Osteoblast (primary cell): ENCODE results near the gene NLGN4X. TPM values are rescaled to one million over a fixed set of nuclear protein-coding genes. Genes with fewer than 3 reads are reported as not detected.
"Not testable (repeated sequence)": the region's sequence is repeated elsewhere in the genome, so short reads cannot be mapped to it uniquely, and the experiment has no call there.

ENCODE experiments used
- DNase-seq: peaks from one replicate; pipeline ENCODE4 v3.0.0; 2011; ENCODE audit warnings: low spot score, mixed read lengths; ENCODE audit not compliant: insufficient read length; ENCODE audit errors: missing footprints
- H2AFZ ChIP-seq: 2 replicates; pipeline ENCODE4 v1.6.0; 2011; ENCODE audit warnings: mild to moderate bottlenecking, low read length
- H3K27ac ChIP-seq: 2 replicates; pipeline ENCODE4 v1.5.1; 2011; ENCODE audit warnings: mild to moderate bottlenecking, low read depth, low read length, moderate library complexity
- H3K27me3 ChIP-seq: 2 replicates; pipeline ENCODE4 v1.6.0; 2012; ENCODE audit warnings: mild to moderate bottlenecking, control low read depth, inconsistent platforms, low read length, moderate library complexity; ENCODE audit not compliant: insufficient read depth
- H3K36me3 ChIP-seq: 2 replicates; pipeline ENCODE4 v1.5.1; 2011; ENCODE audit warnings: mild to moderate bottlenecking, low read length, control low read depth, moderate library complexity; ENCODE audit not compliant: insufficient read depth
- H3K4me1 ChIP-seq: 2 replicates; pipeline ENCODE4 v1.5.1; 2011; ENCODE audit warnings: mild to moderate bottlenecking, low read length, control low read depth, moderate library complexity; ENCODE audit not compliant: insufficient read depth
- H3K4me2 ChIP-seq: 2 replicates; pipeline ENCODE4 v1.6.0; 2011; ENCODE audit warnings: mild to moderate bottlenecking, low read length; ENCODE audit not compliant: insufficient read depth
- H3K4me3 ChIP-seq: fragments of 200-600 bp; sonication (generic); 3 replicates; pipeline ENCODE4 v1.5.1; 2012; ENCODE audit warnings: mild to moderate bottlenecking, low read length, inconsistent platforms; ENCODE audit not compliant: insufficient read depth
- H3K79me2 ChIP-seq: 2 replicates; pipeline ENCODE4 v1.6.0; 2012; ENCODE audit warnings: mild to moderate bottlenecking, low read length, control low read depth, inconsistent platforms; ENCODE audit not compliant: insufficient read depth
- H3K9me3 ChIP-seq: 2 replicates; pipeline ENCODE4 v1.5.1; 2011; ENCODE audit warnings: low read depth, low read length, control low read depth
- H4K20me1 ChIP-seq: 2 replicates; pipeline ENCODE4 v1.6.0; 2012; ENCODE audit warnings: mild to moderate bottlenecking, low read length, control low read depth; ENCODE audit not compliant: insufficient read depth
- total RNA-seq: library from RNA; depleted of rRNA; stranded (reverse); fragments of >200 nt; gene quantifications from 2 replicates; pipeline ENCODE4 v1.2.3, GENCODE V29; 2012
- TF ChIP-seq, protein P1 (sequence below): IDR thresholded peaks from 2 replicates; pipeline ENCODE4 v1.5.1; 2011; ENCODE audit warnings: mild to moderate bottlenecking, low read depth, low read length, moderate library complexity; ENCODE audit errors: extremely low read depth

Gene NLGN4X
- total RNA-seq, 1 donor: 1.4 TPM

DNA sequence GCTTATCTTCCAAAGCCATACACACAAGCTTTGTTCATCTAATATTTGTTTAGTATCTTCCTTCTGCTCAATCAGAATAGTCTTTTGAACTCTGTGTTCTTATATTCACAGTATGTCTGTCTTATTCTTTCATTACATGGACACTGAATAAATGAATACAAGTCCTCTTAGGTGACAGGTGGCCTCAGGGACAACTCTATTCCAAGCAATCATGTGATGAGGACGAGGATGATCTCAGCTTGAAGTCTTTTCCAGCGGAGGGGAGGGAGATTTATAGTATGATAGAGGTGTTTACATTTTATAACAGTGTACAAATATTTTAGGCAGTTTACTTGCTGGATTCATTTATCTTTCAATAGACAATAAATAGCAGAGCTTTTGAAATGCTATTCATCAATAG is 300.4 kb downstream of the NLGN4X start:
- Histone ChIP-seq H3K36me3 (no peaks in the 10 kb centered on the region), H2AFZ (no peak overlapping the region), H3K79me2 (no peaks in the 10 kb centered on the region), H3K27me3 (no peaks in the 10 kb centered on the region), H4K20me1 (no peaks in the 10 kb centered on the region), H3K4me2 (no peak overlapping the region), H3K4me3 (no peak overlapping the region), H3K27ac (no peak overlapping the region), H3K9me3 (no peaks in the 10 kb centered on the region), H3K4me1 (no peaks in the 10 kb centered on the region)
- no peak for DNase-seq
- TF ChIP-seq, protein P1, sequence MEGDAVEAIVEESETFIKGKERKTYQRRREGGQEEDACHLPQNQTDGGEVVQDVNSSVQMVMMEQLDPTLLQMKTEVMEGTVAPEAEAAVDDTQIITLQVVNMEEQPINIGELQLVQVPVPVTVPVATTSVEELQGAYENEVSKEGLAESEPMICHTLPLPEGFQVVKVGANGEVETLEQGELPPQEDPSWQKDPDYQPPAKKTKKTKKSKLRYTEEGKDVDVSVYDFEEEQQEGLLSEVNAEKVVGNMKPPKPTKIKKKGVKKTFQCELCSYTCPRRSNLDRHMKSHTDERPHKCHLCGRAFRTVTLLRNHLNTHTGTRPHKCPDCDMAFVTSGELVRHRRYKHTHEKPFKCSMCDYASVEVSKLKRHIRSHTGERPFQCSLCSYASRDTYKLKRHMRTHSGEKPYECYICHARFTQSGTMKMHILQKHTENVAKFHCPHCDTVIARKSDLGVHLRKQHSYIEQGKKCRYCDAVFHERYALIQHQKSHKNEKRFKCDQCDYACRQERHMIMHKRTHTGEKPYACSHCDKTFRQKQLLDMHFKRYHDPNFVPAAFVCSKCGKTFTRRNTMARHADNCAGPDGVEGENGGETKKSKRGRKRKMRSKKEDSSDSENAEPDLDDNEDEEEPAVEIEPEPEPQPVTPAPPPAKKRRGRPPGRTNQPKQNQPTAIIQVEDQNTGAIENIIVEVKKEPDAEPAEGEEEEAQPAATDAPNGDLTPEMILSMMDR: no peak

DNA sequence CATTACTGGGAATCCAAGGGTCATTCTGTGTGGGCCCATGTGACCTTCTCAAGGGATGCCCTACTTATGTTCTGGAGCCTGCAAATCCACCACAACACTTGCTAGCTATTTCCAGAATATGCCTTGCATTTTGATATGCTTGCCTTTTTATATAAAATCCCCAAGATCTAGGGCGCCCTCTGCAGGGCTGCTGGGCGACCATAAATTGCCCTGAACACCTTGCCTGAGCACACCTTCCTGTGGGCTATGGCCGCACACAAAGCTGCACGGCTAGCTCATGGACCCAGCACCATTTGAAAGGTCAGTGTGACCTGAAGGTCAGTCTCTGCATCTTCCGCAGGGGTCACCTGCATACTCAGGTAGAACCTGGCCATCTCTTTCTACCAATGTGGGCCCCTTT is 311.7 kb downstream of the NLGN4X start:
- H3K36me3 ChIP-seq: no peaks in the 10 kb centered on the region
- TF ChIP-seq, protein P1: no peak

DNA sequence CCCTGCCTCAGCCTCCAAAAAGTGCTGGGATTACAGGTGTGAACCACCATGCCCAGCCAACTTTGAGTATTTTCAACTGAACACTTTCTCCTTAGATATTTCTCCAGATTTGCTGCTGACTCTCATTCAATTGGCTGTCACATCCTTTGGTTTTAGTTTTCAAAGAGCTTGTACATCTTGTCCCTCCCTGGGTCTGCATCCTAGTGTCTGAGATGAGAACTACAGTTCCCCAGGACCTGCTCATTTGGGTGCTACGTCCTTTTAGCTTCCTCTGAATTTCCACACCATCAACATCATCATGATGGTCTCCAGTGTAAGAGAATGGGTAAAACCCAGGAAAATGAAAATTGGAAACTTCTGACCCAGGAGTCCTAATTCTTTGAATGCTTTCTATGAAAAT is 312.9 kb downstream of the NLGN4X start:
- H3K79me2 ChIP-seq: no peaks in the 10 kb centered on the region
- DNase-seq: no peak

More for the DNA sequence above, 311.7 kb downstream of the NLGN4X start:
- no peaks in the 10 kb centered on the region for H3K4me1 ChIP-seq
- H3K27me3 ChIP-seq: no peaks in the 10 kb centered on the region
- no peak overlapping the region for H3K27ac ChIP-seq
- H2AFZ ChIP-seq: no peak overlapping the region
- H4K20me1 ChIP-seq: no peaks in the 10 kb centered on the region
- H3K79me2 ChIP-seq: no peaks in the 10 kb centered on the region
- H3K9me3 ChIP-seq: peaks cover 17% of the 10 kb centered on the region
- no peak for DNase-seq
- H3K4me2 ChIP-seq: no peak overlapping the region
- H3K4me3 ChIP-seq: no peak overlapping the region

DNA sequence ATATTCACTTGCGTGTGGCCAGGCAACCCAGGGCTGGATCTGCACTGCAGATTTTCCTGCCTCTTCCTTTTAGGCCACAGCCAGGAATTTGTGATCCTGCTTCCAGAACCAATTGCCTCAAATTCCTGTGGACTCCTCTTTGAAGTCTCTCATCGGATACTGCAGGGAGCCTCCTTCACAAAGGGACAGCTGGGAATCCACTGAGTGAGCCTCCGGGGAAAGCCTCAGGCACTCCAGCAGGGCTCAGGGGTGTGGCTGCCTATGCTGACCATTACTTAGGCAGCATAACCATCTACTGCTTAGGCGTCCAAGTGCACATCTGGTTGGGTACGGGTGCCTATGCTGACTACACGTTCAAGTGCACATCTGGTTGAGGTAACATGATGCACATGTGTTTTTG is 321.5 kb downstream of the NLGN4X start:
- no peak overlapping the region for H3K27ac ChIP-seq
- no peaks in the 10 kb centered on the region for H3K27me3 ChIP-seq
- no peak overlapping the region for H3K4me3 ChIP-seq
- H3K9me3 ChIP-seq: peaks cover 2% of the 10 kb centered on the region
- no peaks in the 10 kb centered on the region for H4K20me1 ChIP-seq
- no peaks in the 10 kb centered on the region for H3K4me1 ChIP-seq
- DNase-seq: no peak
- H3K79me2 ChIP-seq: no peaks in the 10 kb centered on the region
- TF ChIP-seq, protein P1: no peak
- no peak overlapping the region for H2AFZ ChIP-seq
- no peak overlapping the region for H3K4me2 ChIP-seq
- no peaks in the 10 kb centered on the region for H3K36me3 ChIP-seq

More for the DNA sequence above, 312.9 kb downstream of the NLGN4X start:
- Histone ChIP-seq H3K9me3 (peaks cover 17% of the 10 kb centered on the region), H2AFZ (no peak overlapping the region), H3K36me3 (no peaks in the 10 kb centered on the region), H3K4me3 (no peak overlapping the region), H3K4me2 (no peak overlapping the region), H3K27ac (no peak overlapping the region), H4K20me1 (no peaks in the 10 kb centered on the region), H3K27me3 (no peaks in the 10 kb centered on the region), H3K4me1 (no peaks in the 10 kb centered on the region)
- TF ChIP-seq, protein P1: no peak

DNA sequence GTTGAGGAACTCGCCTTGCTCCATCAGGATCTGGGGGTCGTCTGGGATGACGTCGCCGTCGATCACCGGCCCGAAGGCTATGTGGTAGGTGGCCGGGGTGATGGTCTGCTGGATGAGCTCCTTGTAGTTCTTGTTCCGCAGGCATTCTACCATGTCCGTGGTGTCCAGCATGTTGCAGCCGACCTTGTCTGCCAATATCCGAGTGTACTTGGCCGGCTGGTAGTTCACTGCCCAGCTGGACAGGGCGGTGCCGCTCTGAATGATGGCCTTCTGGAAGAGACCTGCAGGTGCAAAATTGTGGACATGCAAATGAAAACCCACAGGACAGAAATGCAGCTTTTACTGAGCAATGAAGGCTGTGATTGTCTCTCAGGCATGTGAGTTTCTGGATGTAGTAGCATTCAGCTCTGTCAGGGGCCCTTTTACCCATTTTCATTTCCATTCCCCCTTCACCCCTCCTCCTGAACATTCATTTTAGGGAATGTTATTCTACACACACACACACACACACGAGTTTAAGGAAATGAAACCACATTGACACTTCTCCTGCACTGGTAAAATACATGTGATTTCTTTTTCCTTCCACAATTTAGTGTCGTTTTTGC is 325.0 kb downstream of the NLGN4X start:
- not testable (repeated sequence) for H4K20me1 ChIP-seq, DNase-seq, H3K4me3 ChIP-seq, H3K4me2 ChIP-seq, H3K27ac ChIP-seq, H3K4me1 ChIP-seq, H3K27me3 ChIP-seq, H3K9me3 ChIP-seq, H3K79me2 ChIP-seq, H2AFZ ChIP-seq, H3K36me3 ChIP-seq
